ENCODE results near the gene WNT3A.

The WNT3A gene

DNA sequence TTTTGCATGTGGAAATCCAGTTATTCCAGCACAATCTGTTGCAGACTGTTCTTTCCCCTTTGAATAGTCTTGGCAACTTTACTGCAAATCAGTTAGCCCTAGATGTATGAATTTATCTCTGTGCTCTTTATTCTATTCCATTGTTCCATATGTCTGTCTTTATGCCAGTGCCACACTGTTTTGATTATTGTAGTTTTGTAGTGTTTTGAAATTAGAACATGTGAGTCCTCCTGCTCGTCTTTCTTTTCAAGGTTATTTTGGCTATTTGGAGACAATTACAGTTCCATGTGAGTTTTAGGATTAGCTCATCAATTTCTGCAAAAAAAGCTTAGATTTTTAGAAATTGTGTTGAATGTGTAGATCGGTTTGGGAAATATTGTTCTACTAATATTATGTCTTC is 26.6 kb downstream of the WNT3A start:
- DNase-seq: no peak

- no peak for DNase-seq
These were observed 28.4 kb downstream of the WNT3A start for GRCh38 chr1:228034954-228035837.

- no peak for DNase-seq
These were observed 29.0 kb downstream of the WNT3A start for GRCh38 chr1:228035844-228036243.

- DNase-seq: no peak
These were observed 30.0 kb downstream of the WNT3A start for GRCh38 chr1:228036701-228037231.

GRCh38 chr1:228037401-228038386 is 30.9 kb downstream of the WNT3A start:
- DNase-seq: no peak

- DNase-seq: no peak
These were observed 31.7 kb downstream of the WNT3A start for GRCh38 chr1:228038387-228039005.

DNA sequence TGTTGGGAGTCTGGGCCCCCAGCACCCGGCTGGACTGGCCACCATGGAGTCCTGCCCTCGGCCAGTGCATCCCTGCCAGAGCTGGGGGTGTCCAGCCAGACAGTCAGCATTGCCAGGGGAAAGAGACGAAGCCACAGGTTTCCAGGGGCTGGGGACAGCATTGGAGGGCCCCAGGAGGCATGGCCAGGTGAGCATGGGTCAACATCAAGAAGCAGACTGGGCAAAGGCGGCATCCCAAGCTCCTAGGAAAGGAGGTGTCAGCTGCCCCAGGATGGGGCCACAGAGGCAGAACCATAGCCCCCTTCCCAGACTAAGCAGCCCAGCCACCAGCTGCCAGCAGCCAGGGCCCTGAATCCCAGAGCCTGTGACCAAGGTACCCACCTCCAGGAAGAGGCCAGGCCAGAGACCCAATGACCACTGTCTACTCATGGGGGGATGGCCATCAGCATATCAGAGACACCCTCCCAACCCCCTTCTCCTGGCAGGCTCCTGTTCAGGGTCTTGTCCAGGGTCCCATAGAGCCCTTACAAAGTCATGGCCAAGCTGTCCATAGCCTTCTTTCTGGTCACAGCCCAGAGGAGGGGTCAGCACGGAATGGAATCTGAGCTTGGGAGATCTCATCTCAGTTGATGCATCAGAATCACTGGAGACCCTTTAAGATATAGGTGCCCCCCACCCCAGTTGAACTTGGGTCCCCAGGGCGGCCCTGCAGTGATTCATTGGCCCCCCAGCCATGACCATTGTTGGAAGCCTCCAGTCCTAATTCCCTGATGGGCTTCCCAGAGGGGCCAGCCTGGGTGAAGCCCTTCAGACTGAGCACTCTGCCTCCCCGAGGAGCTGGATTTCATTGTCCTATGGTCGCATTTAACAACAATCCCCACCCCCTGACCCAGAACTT is 32.5 kb downstream of the WNT3A start:
- no peak for DNase-seq

DNA sequence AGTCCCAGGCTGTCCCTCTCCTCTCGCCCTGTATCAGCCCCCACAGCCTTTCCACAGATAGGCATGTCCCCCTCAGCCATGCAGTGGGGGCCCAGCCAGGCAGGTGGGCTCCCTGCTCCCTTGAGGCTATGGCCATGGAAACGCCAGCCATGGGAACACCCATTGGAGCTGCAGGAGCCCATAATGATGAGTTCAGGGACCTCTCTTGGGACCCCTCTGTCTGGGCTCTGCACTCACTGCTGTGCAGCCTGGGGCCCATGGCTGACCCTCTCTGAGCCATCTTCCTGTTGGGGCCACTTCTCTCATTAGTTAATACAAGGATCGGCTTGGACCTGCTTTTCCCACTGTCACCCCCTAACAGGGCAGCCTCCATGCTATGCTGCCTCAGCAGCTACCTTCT is 33.2 kb downstream of the WNT3A start:
- DNase-seq: no peak

DNA sequence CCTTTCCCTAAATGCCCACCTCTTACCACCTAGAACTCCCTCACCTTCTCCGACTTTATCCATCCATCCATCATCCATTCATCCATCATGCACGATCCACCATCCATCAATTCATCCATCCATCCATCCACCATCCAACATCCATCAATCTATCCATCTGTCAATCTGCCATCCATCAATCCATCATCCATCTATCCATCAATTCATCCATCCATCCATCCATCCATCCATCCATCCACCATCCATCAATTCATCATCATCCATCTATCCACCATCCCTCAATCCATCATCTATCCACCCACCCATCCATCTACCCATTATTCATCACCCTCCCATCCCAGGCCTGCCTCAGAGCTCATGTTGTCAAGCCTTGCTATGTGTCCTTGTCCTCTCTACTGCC is 34.5 kb downstream of the WNT3A start:
- DNase-seq: no peak

DNA sequence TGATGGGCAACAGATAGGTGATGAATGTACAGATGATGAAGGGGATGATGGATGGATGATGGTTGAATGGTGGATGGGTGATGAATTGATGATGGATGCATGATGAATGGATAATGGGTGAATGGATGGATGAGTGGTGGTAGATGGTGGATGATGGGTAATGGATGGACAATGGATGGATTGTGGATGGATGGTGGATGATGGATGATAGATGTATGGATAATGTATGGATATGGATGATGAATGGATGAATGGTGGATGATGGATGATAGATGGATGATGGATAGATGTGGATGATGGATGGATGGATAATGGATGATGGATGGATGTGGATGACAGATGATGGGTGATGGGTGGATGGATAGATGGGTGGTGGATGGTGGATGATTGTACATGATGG is 35.7 kb downstream of the WNT3A start:
- no peak for DNase-seq

- no peak for DNase-seq
These were observed 36.6 kb downstream of the WNT3A start for GRCh38 chr1:228043281-228043848.

DNA sequence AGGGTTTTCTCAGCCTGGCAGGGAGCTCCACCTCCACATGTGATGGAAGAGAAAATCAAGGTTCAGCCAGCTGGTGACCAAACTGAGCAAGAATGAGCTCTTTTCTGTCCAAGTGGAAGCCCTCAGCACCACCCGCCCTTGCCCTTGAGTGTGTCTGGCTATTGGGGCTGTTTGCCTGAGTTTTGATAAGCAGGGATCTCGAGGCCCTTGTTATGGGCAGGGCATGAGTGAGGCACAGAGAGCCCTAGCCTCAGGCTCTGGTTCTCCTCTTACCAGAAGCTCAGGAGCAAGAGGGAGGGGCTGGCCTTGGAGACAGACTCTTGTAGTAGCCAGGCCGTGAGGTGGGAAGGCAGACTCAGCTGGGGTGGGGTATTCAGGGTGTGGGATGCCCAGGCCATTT is 38.2 kb downstream of the WNT3A start:
- DNase-seq: no peak

- no peak for DNase-seq
These were observed 38.6 kb downstream of the WNT3A start for GRCh38 chr1:228045405-228045804.

DNA sequence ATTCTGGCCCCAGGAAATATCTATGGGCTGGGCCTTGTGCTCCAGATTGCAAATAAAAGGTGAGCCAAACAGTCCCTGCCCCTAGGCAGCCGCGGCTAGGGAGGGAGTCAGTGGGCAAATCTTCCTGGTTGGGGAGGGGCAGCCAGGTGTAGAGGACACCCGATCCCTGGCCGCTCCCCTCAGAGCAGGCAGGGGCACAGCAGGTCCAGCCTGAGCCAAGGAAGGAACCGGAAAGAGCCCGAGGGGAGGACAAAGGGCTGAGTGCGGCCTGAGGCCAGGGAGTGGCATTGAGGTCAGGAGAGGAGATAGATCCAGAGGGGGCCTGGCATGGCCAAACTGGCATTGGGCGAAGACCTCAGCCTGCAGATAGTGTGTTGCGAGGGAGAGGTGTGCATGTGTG is 39.1 kb downstream of the WNT3A start:
- DNase-seq: no peak

DNA sequence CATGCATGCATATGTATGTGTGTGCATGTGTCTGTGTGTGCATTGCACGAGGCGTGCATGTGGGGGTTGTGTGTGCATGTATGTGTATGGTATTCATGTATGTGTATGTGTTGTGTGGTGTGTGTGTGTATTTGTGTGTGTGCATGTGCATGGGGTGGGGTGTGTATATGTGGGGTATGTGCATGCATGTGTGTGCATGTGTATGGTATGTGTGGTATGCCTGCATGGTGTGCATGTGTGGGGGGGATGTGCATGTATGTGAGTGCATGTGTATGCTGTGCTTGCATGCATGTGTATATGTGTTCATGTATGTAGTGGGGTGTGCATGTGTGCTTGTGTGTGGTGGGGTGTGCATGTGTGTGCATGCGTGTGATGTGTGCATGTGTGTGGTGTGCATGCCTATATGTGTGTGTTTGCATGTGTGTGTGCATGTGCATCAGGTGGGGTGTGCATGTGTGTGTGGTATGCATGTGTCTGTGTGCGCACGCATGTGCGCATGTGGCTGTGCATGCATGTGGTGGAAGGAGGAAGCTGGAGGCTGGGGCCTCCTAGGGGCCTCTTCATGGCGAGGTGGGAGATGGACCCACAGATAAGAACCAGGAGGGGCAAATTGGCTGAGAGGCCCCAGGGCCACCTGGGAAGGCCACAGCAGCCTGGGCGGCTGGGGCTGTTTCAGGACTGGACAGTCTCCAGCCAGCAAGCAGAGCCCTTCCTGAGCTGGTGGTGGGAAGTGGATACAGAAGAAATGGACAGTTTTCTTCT is 39.8 kb downstream of the WNT3A start:
- no peak for DNase-seq

- no peak for DNase-seq
These were observed 40.3 kb downstream of the WNT3A start for GRCh38 chr1:228047183-228047466.

DNA sequence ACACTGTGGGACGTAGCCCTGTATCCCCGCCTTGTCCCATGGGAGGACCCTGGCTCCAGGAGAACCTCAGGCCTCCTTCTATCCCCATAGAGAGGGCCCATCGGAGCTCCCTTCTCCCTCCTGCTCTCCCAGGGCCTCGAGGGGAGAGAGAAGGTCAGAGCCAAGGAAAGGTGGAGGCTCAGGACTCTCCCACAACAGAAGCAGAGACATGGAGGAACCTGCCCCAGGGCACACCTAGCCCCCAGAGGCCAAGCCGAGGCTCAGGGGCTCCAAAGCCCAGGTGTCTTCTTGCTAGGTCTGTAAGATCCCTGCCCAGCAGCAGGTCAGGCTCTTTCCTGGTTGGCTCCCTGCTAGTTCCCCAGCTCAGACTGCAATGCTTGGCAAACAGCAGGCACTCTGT is 41.3 kb downstream of the WNT3A start:
- DNase-seq: no peak

- DNase-seq: no peak
These were observed 42.0 kb downstream of the WNT3A start for GRCh38 chr1:228048659-228049298.

- DNase-seq: no peak
These were observed 43.9 kb downstream of the WNT3A start for GRCh38 chr1:228050571-228051231.
